GM12878 (cell line): ENCODE data around the gene EIF4E2. TPM values are rescaled to one million over a fixed set of nuclear protein-coding genes. Genes with fewer than 3 reads are reported as not detected.
A peak's percentile ranks its signal among the peaks of the same experiment; 100 is the strongest.

Source experiments
- ATAC-seq: fragments of 200-7000 bp; cut with Tn5 transposase; 3 replicates; pipeline ENCODE4 v1.9.1; 2020; ENCODE audit warnings: mild to moderate bottlenecking, moderate library complexity
- BruUV-seq: library from RNA; stranded (reverse); fragments of 400-500 nt; replicated peaks from 2 replicates; lab custom pipeline; 2021; lab: Mats Ljungman, UMichigan
- CTCF ChIA-PET: fragments of 300-600 bp; sonication (Branson Sonifier 250); formaldehyde crosslinking; extraction: SDS; loops from one replicate; lab custom pipeline; 2021; ENCODE audit warnings: inconsistent platforms; lab: Yijun Ruan, JAX
- POLR2A ChIA-PET: fragments of 350-600 bp; formaldehyde crosslinking; extraction: SDS; loops from one replicate; lab custom pipeline; 2021; ENCODE audit warnings: inconsistent platforms; lab: Charles Lee
- RAD21 ChIA-PET: fragments of 300-600 bp; sonication (Branson Sonifier 250); formaldehyde crosslinking; loops from one replicate; lab custom pipeline; 2023; ENCODE audit warnings: antibody characterized with exemption; ENCODE audit not compliant: unreplicated experiment; lab: Charles Lee
- SMC1A ChIA-PET: fragments of 300-600 bp; sonication (Branson Sonifier 250); formaldehyde crosslinking; loops from one replicate; lab custom pipeline; 2023; ENCODE audit not compliant: unreplicated experiment, uncharacterized antibody; lab: Charles Lee
- DNase-seq: peaks from one replicate; pipeline ENCODE4 v3.0.0-alpha.2; 2011; ENCODE audit warnings: low read depth, low spot score
- FAIRE-seq: peaks from 3 replicates; lab custom pipeline; 2011; peaks lifted over from hg19 to GRCh38; lab: Jason Lieb, UNC
- H2AFZ ChIP-seq: 2 replicates; pipeline ENCODE4 v1.6.0; 2011; ENCODE audit warnings: low read depth, low read length, control low read depth; ENCODE audit not compliant: control insufficient read depth
- H3K27ac ChIP-seq: 2 replicates; pipeline ENCODE4 v1.5.1; 2011; ENCODE audit warnings: control low read depth; ENCODE audit not compliant: control insufficient read depth, insufficient read depth
- H3K27me3 ChIP-seq, 2 experiments: replicated peaks in 1 of 2; 2 replicates each; pipeline versions ENCODE4 v1.6.0 to v1.6.1; 2011; ENCODE audit warnings: low read length in 1 of 2; ENCODE audit not compliant: control insufficient read depth in 2 of 2, insufficient read depth in 2 of 2
- H3K36me3 ChIP-seq, 2 experiments: 2 replicates each; pipeline ENCODE4 v1.5.1; 2011; ENCODE audit warnings: low read length in 1 of 2; ENCODE audit not compliant: control insufficient read depth in 2 of 2, insufficient read depth in 2 of 2
- H3K4me1 ChIP-seq: 2 replicates; pipeline ENCODE4 v1.6.1; 2011; ENCODE audit warnings: mild to moderate bottlenecking, low read length, moderate library complexity, mixed read lengths; ENCODE audit not compliant: control insufficient read depth, insufficient read depth
- H3K4me2 ChIP-seq: 2 replicates; pipeline ENCODE4 v1.6.0; 2011; ENCODE audit warnings: control low read depth; ENCODE audit not compliant: control insufficient read depth, insufficient read depth
- H3K4me3 ChIP-seq: fragments of 200-600 bp; sonication (generic); 2 replicates; pipeline ENCODE4 v1.5.1; 2016
- H3K79me2 ChIP-seq: 2 replicates; pipeline ENCODE4 v1.6.0; 2011; ENCODE audit warnings: low read length; ENCODE audit not compliant: control insufficient read depth, insufficient read depth
- H3K9ac ChIP-seq: 2 replicates; pipeline ENCODE4 v1.8.0; 2011; ENCODE audit warnings: low read length, control low read depth, mixed read lengths; ENCODE audit not compliant: control insufficient read depth, insufficient read depth
- H3K9me3 ChIP-seq: replicated peaks from 3 replicates; pipeline ENCODE4 v1.5.1; 2011; ENCODE audit warnings: mild to moderate bottlenecking, low read length; ENCODE audit not compliant: control insufficient read depth, insufficient read depth
- H4K20me1 ChIP-seq: 2 replicates; pipeline ENCODE4 v1.6.0; 2011; ENCODE audit not compliant: control insufficient read depth, insufficient read depth
- MTA3 ChIP-seq: IDR thresholded peaks from 2 replicates; pipeline ENCODE4 v1.6.1; 2012; ENCODE audit warnings: low read length, inconsistent platforms, borderline replicate concordance
- RELA ChIP-seq: fragments of 450-650 bp; IDR thresholded peaks from 2 replicates; pipeline ENCODE4 v1.8.0; 2014; ENCODE audit warnings: borderline replicate concordance; ENCODE audit not compliant: partially characterized antibody
- WGBS: methylation state at CpG from one replicate; pipeline ENCODE4 v1.1.6; 2016; ENCODE audit warnings: low lambda C conversion rate; ENCODE audit not compliant: insufficient replicate concordance, insufficient coverage; ENCODE audit errors: missing lambda C conversion rate; 5-methylcytosine and 5-hydroxymethylcytosine counted together
- in situ Hi-C: fragments of 300-500 bp; cut with MboI; formaldehyde crosslinking; loops from 9 replicates; pipeline ENCODE4 v1.14.3; 2018; ENCODE audit warnings: mixed read lengths
- intact Hi-C: fragments of 100-400 bp; cut with micrococcal nuclease; formaldehyde crosslinking; loops from one replicate; pipeline ENCODE4 v1.14.2; 2022; ENCODE audit not compliant: unreplicated experiment
- polyA plus RNA-seq, 11 experiments: library from polyadenylated mRNA; depleted of rRNA in 4 of 11; unstranded in 6 of 11; stranded (reverse) in 5 of 11; fragments of >200 nt; fragmentation: Nextera tagmentation in 4 of 11; fragmentation: Illumina TruSeq in 1 of 11; extraction: Ambion mirVana in 4 of 11; extraction: Trizol in 1 of 11; gene quantifications; 1 replicate in 1 of 11; 2 replicates in 10 of 11; pipeline versions ENCODE4 v1.2.1 to v1.2.3, GENCODE V29; 2011 to 2016; ENCODE audit warnings: inconsistent platforms in 2 of 11, missing spikeins in 2 of 11, low read depth in 1 of 11
- total RNA-seq, 4 experiments: library from RNA; depleted of rRNA in 3 of 4; stranded (reverse); fragments of >200 nt in 3 of 4; fragmentation: Illumina TruSeq in 1 of 4; extraction: Trizol in 1 of 4; gene quantifications; 2 replicates each; pipeline versions ENCODE4 v1.2.1 to v1.2.3, GENCODE V29; 2013 to 2021
- TF ChIP-seq, protein P1 (sequence below): IDR thresholded peaks from 2 replicates; pipeline ENCODE4 v1.6.1; 2011; ENCODE audit warnings: borderline replicate concordance, low read depth, mild to moderate bottlenecking, moderate library complexity, low read length; ENCODE audit not compliant: insufficient read depth, poor library complexity, severe bottlenecking

The EIF4E2 gene
- total and polyA plus RNA-seq, 10 of the 15 experiments (the other 5 are each of a cell fraction or from before 2014, with no cell fraction given): 56.1 to 158 (median 110) TPM

DNA sequence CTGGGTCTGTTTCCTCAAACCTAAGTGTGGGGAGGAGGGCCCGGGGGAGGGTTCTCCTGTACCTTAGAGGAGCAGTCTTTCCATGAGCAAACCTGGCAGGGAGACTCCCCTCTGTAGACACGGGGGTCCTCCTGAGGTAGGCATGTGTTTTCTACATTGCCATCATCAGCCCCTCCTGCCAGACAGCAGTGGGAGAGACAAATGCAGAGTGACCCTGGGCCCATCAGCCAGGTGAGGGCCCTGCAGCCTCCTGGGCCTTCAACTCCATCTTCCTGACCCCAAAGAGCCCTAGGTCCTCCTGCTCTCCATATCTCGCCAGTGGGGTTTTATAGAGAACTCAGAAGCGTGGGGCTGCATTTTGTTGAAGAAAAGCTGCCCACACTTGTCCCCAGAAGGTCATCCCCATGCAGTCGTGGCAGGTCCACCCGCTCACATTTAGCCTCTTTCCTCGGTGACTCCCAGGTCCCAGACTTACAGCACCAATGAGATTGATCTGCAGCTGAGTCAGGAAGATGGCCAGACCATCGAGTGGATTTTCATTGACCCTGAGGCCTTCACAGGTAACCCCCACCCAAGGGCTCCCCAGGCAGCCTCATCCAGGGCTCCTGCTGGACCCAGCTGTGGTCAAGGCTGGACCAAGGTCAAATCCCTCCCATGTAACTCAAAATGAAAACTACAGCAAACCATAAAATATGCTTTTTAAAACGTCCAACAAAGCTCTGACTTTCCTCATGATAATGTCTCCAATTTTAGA, 8.4 kb upstream of the EIF4E2 start:
- WGBS: 72% methylated on average over 9 of the region's 9 CpGs
- in situ Hi-C loops (no loop called here), intact Hi-C loops (no loop called here)
- FAIRE-seq (no peak), DNase-seq (no peak), ATAC-seq (no peak)
- no TSS peak for BruUV-seq
- H3K4me1 ChIP-seq: peaks cover 4% of the 10 kb centered on the region; the same call in 1 of the 2 replicates
- no peaks in the 10 kb centered on the region for H3K27me3 ChIP-seq
- CTCF ChIA-PET: no interaction called here
- H3K9me3 ChIP-seq: no peaks in the 10 kb centered on the region
- no peaks in the 10 kb centered on the region for H3K36me3 ChIP-seq
- H3K27ac ChIP-seq: no peak overlapping the region
- no peak overlapping the region for H3K4me2 ChIP-seq
- SMC1A ChIA-PET: no interaction called here
- no peak overlapping the region for H2AFZ ChIP-seq
- no peak overlapping the region for H3K4me3 ChIP-seq
- RAD21 ChIA-PET: no interaction called here
- TF ChIP-seq RELA (no peak), MTA3 (no peak)
- TF ChIP-seq, protein P1, sequence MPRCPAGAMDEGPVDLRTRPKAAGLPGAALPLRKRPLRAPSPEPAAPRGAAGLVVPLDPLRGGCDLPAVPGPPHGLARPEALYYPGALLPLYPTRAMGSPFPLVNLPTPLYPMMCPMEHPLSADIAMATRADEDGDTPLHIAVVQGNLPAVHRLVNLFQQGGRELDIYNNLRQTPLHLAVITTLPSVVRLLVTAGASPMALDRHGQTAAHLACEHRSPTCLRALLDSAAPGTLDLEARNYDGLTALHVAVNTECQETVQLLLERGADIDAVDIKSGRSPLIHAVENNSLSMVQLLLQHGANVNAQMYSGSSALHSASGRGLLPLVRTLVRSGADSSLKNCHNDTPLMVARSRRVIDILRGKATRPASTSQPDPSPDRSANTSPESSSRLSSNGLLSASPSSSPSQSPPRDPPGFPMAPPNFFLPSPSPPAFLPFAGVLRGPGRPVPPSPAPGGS: peak; percentile 9
- no peaks in the 10 kb centered on the region for H3K79me2 ChIP-seq
- H3K9ac ChIP-seq: no peak overlapping the region
- POLR2A ChIA-PET: no interaction called here
- no peaks in the 10 kb centered on the region for H4K20me1 ChIP-seq
